Fibroblast of pulmonary artery (primary cell): Measurements from ENCODE around the gene NOC2L.
A peak's percentile ranks its signal among the peaks of the same experiment; 100 is the strongest.
"Not testable (repeated sequence)": the region's sequence is repeated elsewhere in the genome, so short reads cannot be mapped to it uniquely, and the experiment has no call there.

ENCODE experiments used
- DNase-seq: peaks from one replicate; pipeline ENCODE4 v3.0.0-alpha.2; 2010; ENCODE audit warnings: low read depth
- H3K4me3 ChIP-seq: replicated peaks from 2 replicates; pipeline ENCODE4 v1.5.1; 2011; ENCODE audit warnings: low read depth, mild to moderate bottlenecking, control low read depth, low read length, moderate library complexity
- TF ChIP-seq, protein P1 (sequence below): IDR thresholded peaks from 2 replicates; pipeline ENCODE4 v1.5.1; 2011; ENCODE audit warnings: mild to moderate bottlenecking, control low read depth, low read length, inconsistent platforms; ENCODE audit errors: missing control alignments

The NOC2L gene

GRCh38 chr1:998745-998994, 39.6 kb upstream of the NOC2L start:
- TF ChIP-seq, protein P1, sequence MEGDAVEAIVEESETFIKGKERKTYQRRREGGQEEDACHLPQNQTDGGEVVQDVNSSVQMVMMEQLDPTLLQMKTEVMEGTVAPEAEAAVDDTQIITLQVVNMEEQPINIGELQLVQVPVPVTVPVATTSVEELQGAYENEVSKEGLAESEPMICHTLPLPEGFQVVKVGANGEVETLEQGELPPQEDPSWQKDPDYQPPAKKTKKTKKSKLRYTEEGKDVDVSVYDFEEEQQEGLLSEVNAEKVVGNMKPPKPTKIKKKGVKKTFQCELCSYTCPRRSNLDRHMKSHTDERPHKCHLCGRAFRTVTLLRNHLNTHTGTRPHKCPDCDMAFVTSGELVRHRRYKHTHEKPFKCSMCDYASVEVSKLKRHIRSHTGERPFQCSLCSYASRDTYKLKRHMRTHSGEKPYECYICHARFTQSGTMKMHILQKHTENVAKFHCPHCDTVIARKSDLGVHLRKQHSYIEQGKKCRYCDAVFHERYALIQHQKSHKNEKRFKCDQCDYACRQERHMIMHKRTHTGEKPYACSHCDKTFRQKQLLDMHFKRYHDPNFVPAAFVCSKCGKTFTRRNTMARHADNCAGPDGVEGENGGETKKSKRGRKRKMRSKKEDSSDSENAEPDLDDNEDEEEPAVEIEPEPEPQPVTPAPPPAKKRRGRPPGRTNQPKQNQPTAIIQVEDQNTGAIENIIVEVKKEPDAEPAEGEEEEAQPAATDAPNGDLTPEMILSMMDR: no peak
- DNase-seq: peak; percentile 46
- H3K4me3 ChIP-seq: peak overlapping the region; percentile 40

- TF ChIP-seq, protein P1: no peak
- H3K4me3 ChIP-seq: peak overlapping the region; percentile 17
- DNase-seq: no peak
Measured at GRCh38 chr1:997993-998744, 39.1 kb upstream of the NOC2L start.

DNA sequence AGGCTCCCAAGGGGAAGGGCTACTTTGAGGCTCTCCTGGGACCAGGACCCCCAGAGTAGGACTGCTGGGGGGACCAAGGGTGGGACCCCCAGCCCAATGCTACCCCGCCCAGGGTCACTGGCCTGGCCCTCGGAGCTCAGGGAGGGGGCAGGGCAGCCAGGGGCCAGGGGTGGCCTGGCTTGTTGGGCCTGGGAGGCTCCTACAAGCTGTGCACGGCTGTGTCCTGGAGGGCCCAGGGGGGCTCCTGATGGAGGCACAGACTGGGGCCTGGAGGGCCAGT, 38.6 kb upstream of the NOC2L start:
- no peak for DNase-seq
- H3K4me3 ChIP-seq: no peak overlapping the region
- TF ChIP-seq, protein P1: no peak

DNA sequence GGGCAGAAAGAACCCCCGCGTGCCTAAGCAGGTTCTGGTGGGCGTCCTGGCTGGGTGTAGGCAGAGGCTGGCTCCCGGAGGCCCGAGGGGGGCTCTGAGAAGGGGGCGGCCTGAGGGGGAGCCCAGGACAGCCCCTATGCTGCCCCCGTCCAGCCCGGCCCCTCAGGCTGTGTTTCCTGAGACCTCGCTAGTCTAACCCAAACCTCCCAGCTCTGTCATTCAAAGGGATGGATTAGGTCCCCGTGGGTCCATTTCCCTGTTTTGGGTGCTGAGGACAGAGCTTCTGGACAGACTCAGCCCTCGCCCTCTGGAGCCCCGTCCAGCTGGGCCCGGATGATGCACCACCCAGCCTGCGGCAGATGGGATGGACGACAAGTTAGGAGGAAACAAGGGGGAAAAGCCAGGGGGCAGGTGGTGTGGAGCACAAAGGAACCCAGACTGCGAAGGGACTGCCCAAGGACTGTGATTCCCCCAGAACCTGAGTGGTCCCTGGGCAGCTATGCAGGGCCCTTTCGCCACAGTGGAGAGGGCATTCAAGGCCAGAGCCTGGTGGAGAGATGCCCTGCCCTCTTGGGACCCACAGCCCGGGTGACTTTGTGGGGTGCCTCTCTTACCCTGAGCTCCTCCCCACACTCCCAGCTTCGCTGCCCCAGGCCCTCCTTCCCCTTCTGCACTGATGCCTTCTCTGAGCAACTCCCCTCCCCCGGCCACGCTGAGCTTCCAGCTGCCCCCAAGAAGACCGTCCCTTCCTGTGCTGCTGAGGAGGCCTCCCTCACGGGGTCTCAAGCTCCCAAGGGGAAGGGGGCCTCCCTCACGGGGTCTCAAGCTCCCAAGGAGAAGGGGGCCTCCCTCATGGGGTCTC, 38.0 kb upstream of the NOC2L start:
- TF ChIP-seq, protein P1: no peak
- DNase-seq: no peak
- no peak overlapping the region for H3K4me3 ChIP-seq

GRCh38 chr1:995665-996633, 36.9 kb upstream of the NOC2L start:
- TF ChIP-seq, protein P1: no peak
- H3K4me3 ChIP-seq: no peak overlapping the region
- DNase-seq: no peak

DNA sequence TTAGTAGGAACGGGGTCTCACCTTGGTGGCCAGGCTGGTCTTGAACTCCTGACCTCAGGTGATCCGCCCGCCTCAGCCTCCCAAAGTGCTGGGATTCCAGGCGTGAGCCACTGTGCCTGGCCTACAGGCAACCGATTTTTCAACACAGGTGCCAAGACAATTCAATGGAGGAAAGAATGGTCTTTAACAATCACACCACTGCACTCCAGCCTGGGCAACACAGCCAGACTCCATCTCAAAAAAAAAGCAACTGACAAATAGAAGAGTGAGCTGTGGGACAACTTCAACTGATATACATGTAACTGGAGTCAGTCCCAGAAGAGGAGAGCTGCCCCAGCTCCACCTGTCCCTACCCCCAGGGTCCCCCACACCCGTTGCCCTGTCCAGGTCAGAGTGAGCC, 35.5 kb upstream of the NOC2L start:
- not testable (repeated sequence) for H3K4me3 ChIP-seq, DNase-seq

- TF ChIP-seq, protein P1: no peak
- H3K4me3 ChIP-seq: no peak overlapping the region
Measured at GRCh38 chr1:993379-993995, 34.4 kb upstream of the NOC2L start.

More at GRCh38 chr1:993379-993995, 34.4 kb upstream of the NOC2L start:
- no peak for DNase-seq
